Activated CD4-positive, alpha-beta T cell treated with anti-CD3 and anti-CD28 coated beads, Interleukin-10, Interleukin-2, amounts not matched to agents 100 ng/mL and 50 ng/mL, durations not matched to agents 16 hours and 8 hours (primary cell): ENCODE measurements around the gene CDH18.

ENCODE experiments used
- DNase-seq: peaks from one replicate; pipeline ENCODE4 v3.0.0-alpha.2; 2020

The CDH18 gene

GRCh38 chr5:19987612-19988361 lies at the start of gene CDH18:
TSS of gene CDH18 (minus strand) at chr5:19988200. CDS start at chr5:19838986, 149,214 bp downstream.
- no peak for DNase-seq

GRCh38 chr5:20034717-20035116 lies 46.7 kb upstream of the CDH18 start:
- no peak for DNase-seq

- DNase-seq, result no peak
These were observed 45.9 kb upstream of the CDH18 start for GRCh38 chr5:20033881-20034280.

- DNase-seq, result no peak
These were observed 44.9 kb upstream of the CDH18 start for GRCh38 chr5:20032896-20033295.

GRCh38 chr5:20030125-20030524 lies 42.1 kb upstream of the CDH18 start:
- DNase-seq, result no peak

GRCh38 chr5:20029266-20029665 lies 41.3 kb upstream of the CDH18 start:
- DNase-seq, result no peak

GRCh38 chr5:20028506-20028905 lies 40.5 kb upstream of the CDH18 start:
- no peak for DNase-seq

- DNase-seq, result no peak
These were observed 35.7 kb upstream of the CDH18 start for GRCh38 chr5:20023686-20024180.

GRCh38 chr5:20020247-20020646 lies 32.2 kb upstream of the CDH18 start:
- no peak for DNase-seq

- no peak for DNase-seq
These were observed 29.0 kb upstream of the CDH18 start for GRCh38 chr5:20017021-20017420.

- no peak for DNase-seq
These were observed 12.4 kb upstream of the CDH18 start for GRCh38 chr5:20000416-20000815.

GRCh38 chr5:19988457-19988856 lies 457 bp upstream of the CDH18 start:
- DNase-seq, result no peak

- DNase-seq, result no peak
These were observed 1.2 kb downstream of the CDH18 start for GRCh38 chr5:19986806-19987205.

GRCh38 chr5:19986031-19986619 lies 1.9 kb downstream of the CDH18 start:
- DNase-seq, result no peak

GRCh38 chr5:19978476-19978875 lies 9.5 kb downstream of the CDH18 start:
- no peak for DNase-seq

GRCh38 chr5:19977099-19977498 lies 10.9 kb downstream of the CDH18 start:
- no peak for DNase-seq

GRCh38 chr5:19975795-19976194 lies 12.2 kb downstream of the CDH18 start:
- DNase-seq, result no peak

- no peak for DNase-seq
These were observed 27.5 kb downstream of the CDH18 start for GRCh38 chr5:19960451-19960850.

GRCh38 chr5:19959830-19960384 lies 28.1 kb downstream of the CDH18 start:
- DNase-seq, result no peak

GRCh38 chr5:19950897-19951296 lies 37.1 kb downstream of the CDH18 start:
- no peak for DNase-seq

GRCh38 chr5:19940192-19940591 lies 47.8 kb downstream of the CDH18 start:
- no peak for DNase-seq

- DNase-seq, result no peak
These were observed 57.5 kb downstream of the CDH18 start for GRCh38 chr5:19930451-19930850.

- peak; percentile 15 for DNase-seq
These were observed 59.2 kb downstream of the CDH18 start for GRCh38 chr5:19928562-19929421.
